SIG-M5 treated with dmso at 0.1 percent for 504 hours (cell line): ENCODE data around the gene ATXN1.
"Not testable (repeated sequence)": the region's sequence is repeated elsewhere in the genome, so short reads cannot be mapped to it uniquely, and the experiment has no call there.

Experiments used
- DNase-seq: peaks from one replicate; lab custom pipeline; 2025; ENCODE audit not compliant: unreplicated experiment; lab: John Stamatoyannopoulos, UW

Gene ATXN1

GRCh38 chr6:16760516-16761470 is at the start of gene ATXN1:
Gene ATXN1 (minus strand): TSS chr6:16761460.
- peak; percentile 49 for DNase-seq

GRCh38 chr6:16810411-16810810 is 49.2 kb upstream of the ATXN1 start:
- no peak for DNase-seq

GRCh38 chr6:16809753-16810358 is 48.6 kb upstream of the ATXN1 start:
- DNase-seq = no peak

- no peak for DNase-seq
Observed at GRCh38 chr6:16807956-16808355, 46.7 kb upstream of the ATXN1 start.

- no peak for DNase-seq
Observed at GRCh38 chr6:16806363-16806762, 45.1 kb upstream of the ATXN1 start.

GRCh38 chr6:16805243-16805950 is 44.1 kb upstream of the ATXN1 start:
- DNase-seq = no peak

- peak; percentile 56 for DNase-seq
Observed at GRCh38 chr6:16804546-16805242, 43.4 kb upstream of the ATXN1 start.

GRCh38 chr6:16803294-16804200 is 42.3 kb upstream of the ATXN1 start:
- DNase-seq = no peak

- no peak for DNase-seq
Observed at GRCh38 chr6:16802071-16802470, 40.8 kb upstream of the ATXN1 start.

GRCh38 chr6:16800942-16801341 is 39.7 kb upstream of the ATXN1 start:
- peak; percentile 67 for DNase-seq

GRCh38 chr6:16800341-16800740 is 39.1 kb upstream of the ATXN1 start:
- no peak for DNase-seq

- no peak for DNase-seq
Observed at GRCh38 chr6:16799279-16800193, 38.3 kb upstream of the ATXN1 start.

- DNase-seq = no peak
Observed at GRCh38 chr6:16793828-16794412, 32.7 kb upstream of the ATXN1 start.

GRCh38 chr6:16789329-16790038 is 28.2 kb upstream of the ATXN1 start:
- DNase-seq = no peak

GRCh38 chr6:16787128-16787682 is 25.9 kb upstream of the ATXN1 start:
- no peak for DNase-seq

GRCh38 chr6:16785496-16785895 is 24.2 kb upstream of the ATXN1 start:
- no peak for DNase-seq

GRCh38 chr6:16784957-16785356 is 23.7 kb upstream of the ATXN1 start:
- not testable (repeated sequence) for DNase-seq
